CD14-positive monocyte (primary cell): ENCODE results near the gene ARID3A. TPM values are rescaled to one million over a fixed set of nuclear protein-coding genes. Genes with fewer than 3 reads are reported as not detected.

ENCODE experiments used
- DNase-seq, 3 donors: peaks; one replicate each; pipeline ENCODE4 v3.0.0-alpha.2; 2011 to 2022
- H2AFZ ChIP-seq: 2 replicates; pipeline ENCODE4 v1.6.0; 2012; ENCODE audit warnings: mild to moderate bottlenecking, low read depth, low read length, inconsistent platforms; ENCODE audit not compliant: insufficient read depth, poor library complexity, severe bottlenecking
- H3K27ac ChIP-seq, 2 donors: 1 replicate in 1 of 2; 2 replicates in 1 of 2; pipeline ENCODE4 v1.5.1; 2012 to 2013; ENCODE audit warnings: low read length in 2 of 2, control low read depth in 1 of 2, inconsistent platforms in 1 of 2, low read depth in 1 of 2, mild to moderate bottlenecking in 1 of 2
- H3K27me3 ChIP-seq, 2 donors: one replicate each; pipeline versions ENCODE4 v1.6.0 to v1.6.1; 2011 to 2013; ENCODE audit warnings: low read length in 2 of 2; ENCODE audit not compliant: control insufficient read depth in 2 of 2, insufficient read depth in 2 of 2
- H3K36me3 ChIP-seq, 2 donors: replicated peaks in 1 of 2; 1 replicate in 1 of 2; 2 replicates in 1 of 2; pipeline versions ENCODE4 v1.5.1 to v1.6.1; 2012 to 2013; ENCODE audit warnings: low read length in 2 of 2, control low read depth in 1 of 2, inconsistent platforms in 1 of 2, mild to moderate bottlenecking in 1 of 2; ENCODE audit not compliant: insufficient read depth in 2 of 2, control insufficient read depth in 1 of 2
- H3K4me1 ChIP-seq, 2 donors: 1 replicate in 1 of 2; 2 replicates in 1 of 2; pipeline versions ENCODE4 v1.5.1 to v1.6.1; 2012 to 2013; ENCODE audit warnings: low read length in 2 of 2, control low read depth in 1 of 2, inconsistent platforms in 1 of 2, mild to moderate bottlenecking in 1 of 2, moderate library complexity in 1 of 2; ENCODE audit not compliant: insufficient read depth in 2 of 2, control insufficient read depth in 1 of 2
- H3K4me2 ChIP-seq: replicated peaks from 2 replicates; pipeline ENCODE3; 2012; ENCODE audit warnings: low read length, moderate library complexity, mild to moderate bottlenecking; ENCODE audit not compliant: poor library complexity, severe bottlenecking; ENCODE audit errors: extremely low read depth
- H3K4me3 ChIP-seq, 3 experiments: fragments of 200-600 bp in 1 of 3; sonication (generic) in 1 of 3; replicated peaks in 1 of 3; 1 replicate in 2 of 3; 2 replicates in 1 of 3; pipeline ENCODE4 v1.5.1; 2011 to 2013; ENCODE audit warnings: low read length in 3 of 3, mild to moderate bottlenecking in 3 of 3, control low read depth in 2 of 3, low read depth in 2 of 3, inconsistent platforms in 1 of 3, moderate library complexity in 1 of 3
- H3K79me2 ChIP-seq: 2 replicates; pipeline ENCODE4 v1.6.0; 2012; ENCODE audit warnings: mild to moderate bottlenecking, control low read depth, inconsistent platforms, low read length, moderate library complexity; ENCODE audit not compliant: insufficient read depth
- H3K9ac ChIP-seq: 2 replicates; pipeline ENCODE4 v1.6.0; 2017; ENCODE audit warnings: low read length, mild to moderate bottlenecking; ENCODE audit not compliant: insufficient read depth, poor library complexity, severe bottlenecking
- H3K9me3 ChIP-seq, 2 donors: replicated peaks in 1 of 2; 1 replicate in 1 of 2; 2 replicates in 1 of 2; pipeline versions ENCODE4 v1.5.1 to v1.6.1; 2012 to 2013; ENCODE audit warnings: low read length in 2 of 2, control low read depth in 1 of 2; ENCODE audit not compliant: control insufficient read depth in 1 of 2, insufficient read depth in 1 of 2
- H4K20me1 ChIP-seq: 2 replicates; pipeline ENCODE4 v1.6.0; 2012; ENCODE audit warnings: mild to moderate bottlenecking, low read length, control low read depth, moderate library complexity; ENCODE audit not compliant: insufficient read depth
- H3K27ac Mint-ChIP-seq, 7 donors: one replicate each; pipeline ENCODE4 v1.8.0; 2020; ENCODE audit warnings: mild to moderate bottlenecking in 7 of 7, mixed read lengths in 7 of 7, moderate library complexity in 6 of 7, inconsistent platforms in 2 of 7
- H3K27me3 Mint-ChIP-seq, 3 donors: one replicate each; pipeline ENCODE4 v1.8.0; 2021 to 2022; ENCODE audit warnings: low read depth in 3 of 3, mild to moderate bottlenecking in 3 of 3, mixed read lengths in 3 of 3, moderate library complexity in 3 of 3, inconsistent platforms in 1 of 3
- H3K36me3 Mint-ChIP-seq, 2 donors: one replicate each; pipeline ENCODE4 v1.8.0; 2020; ENCODE audit warnings: mixed read lengths in 2 of 2, inconsistent platforms in 1 of 2, mild to moderate bottlenecking in 1 of 2
- H3K4me1 Mint-ChIP-seq: one replicate; pipeline ENCODE4 v1.8.0; 2020; ENCODE audit warnings: mild to moderate bottlenecking, mixed read lengths
- H3K4me3 Mint-ChIP-seq, 2 donors: one replicate each; pipeline ENCODE4 v1.8.0; 2020; ENCODE audit warnings: mild to moderate bottlenecking in 2 of 2, mixed read lengths in 2 of 2, moderate library complexity in 1 of 2
- H3K9me3 Mint-ChIP-seq, 7 donors: one replicate each; pipeline ENCODE4 v1.8.0; 2020 to 2022; ENCODE audit warnings: mixed read lengths in 7 of 7, mild to moderate bottlenecking in 6 of 7, moderate library complexity in 6 of 7, inconsistent platforms in 2 of 7
- WGBS: methylation state at CpG from one replicate; pipeline ENCODE4 v1.1.5; 2013; ENCODE audit warnings: missing lambda C conversion rate; ENCODE audit not compliant: insufficient coverage; 5-methylcytosine and 5-hydroxymethylcytosine counted together
- intact Hi-C, 2 donors: fragments of 100-400 bp; cut with micrococcal nuclease; formaldehyde crosslinking; loops; one replicate each; pipeline versions ENCODE4 v1.15.0 to v1.15.1; 2023
- polyA plus RNA-seq, 3 donors: library from polyadenylated mRNA; depleted of rRNA in 1 of 3; unstranded in 2 of 3; stranded (reverse) in 1 of 3; fragments of 300-500 nt in 2 of 3; fragments of >200 nt in 1 of 3; fragmentation: Illumina TruSeq in 2 of 3; gene quantifications; 1 replicate in 2 of 3; 2 replicates in 1 of 3; pipeline ENCODE4 v1.2.3, GENCODE V29; 2012 to 2021
- TF ChIP-seq, protein P1 (sequence below): fragments of 200-600 bp; IDR thresholded peaks from one replicate; pipeline ENCODE4 v1.8.0; 2022; ENCODE audit warnings: antibody characterized with exemption, mild to moderate bottlenecking

ARID3A gene
- polyA plus RNA-seq, 3 donors = 2.1 to 41.6 (median 3.2) TPM

DNA sequence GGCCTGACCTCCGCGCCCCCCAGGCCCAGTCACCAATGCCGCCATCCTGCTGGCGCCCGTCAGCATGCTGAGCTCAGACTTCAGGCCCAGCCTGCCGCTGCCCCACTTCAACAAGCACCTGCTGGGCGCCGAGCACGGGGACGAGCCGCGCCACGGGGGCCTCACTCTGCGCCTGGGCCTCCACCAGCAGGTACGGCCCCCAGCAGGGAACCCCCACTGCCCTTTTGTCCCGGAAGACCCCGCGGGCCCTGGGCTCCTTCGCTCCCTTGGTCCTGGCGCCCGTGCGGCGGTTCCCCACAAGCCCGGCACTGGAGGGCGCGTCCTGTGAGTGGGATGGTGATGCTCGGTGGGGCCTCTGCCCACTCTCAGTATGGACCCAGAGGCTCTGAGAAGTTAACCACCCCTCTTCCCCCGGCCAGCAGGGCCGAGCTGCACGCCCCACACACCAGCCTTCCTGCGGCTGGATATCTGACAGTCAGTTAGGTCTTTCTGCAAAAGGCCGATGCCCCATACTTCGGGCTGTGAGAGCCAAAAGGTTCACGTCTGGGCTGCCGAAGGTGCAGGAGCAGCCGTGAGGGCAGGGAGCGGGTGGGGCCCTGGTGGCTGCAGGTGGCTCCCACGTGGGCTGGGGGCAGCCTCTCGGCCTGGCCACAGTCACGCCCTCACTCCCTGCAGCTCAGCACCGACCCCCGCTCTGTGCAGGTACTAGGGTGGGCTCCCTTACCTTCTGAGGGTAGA, 66.3 kb downstream of the ARID3A start:
- no peak overlapping the region for H3K4me3 Mint-ChIP-seq
- peaks cover 19 to 26% (median 21%) of the 10 kb centered on the region in 3 donors for H3K27me3 Mint-ChIP-seq
- Histone ChIP-seq H3K4me1 (peaks cover 7% of the 10 kb centered on the region in 2 donors), H4K20me1 (peaks cover 13% of the 10 kb centered on the region), H3K79me2 (no peaks in the 10 kb centered on the region), H3K4me3 (no peak overlapping the region), H3K27ac (no peak overlapping the region), H3K9me3 (peaks cover 0 to 4% of the 10 kb centered on the region in 2 donors), H2AFZ (no peak overlapping the region), H3K36me3 (peaks cover 15 to 18% of the 10 kb centered on the region in 2 donors), H3K9ac (no peak overlapping the region), H3K27me3 (peaks cover 3 to 22% of the 10 kb centered on the region in 2 donors), H3K4me2 (no peak overlapping the region)
- H3K27ac Mint-ChIP-seq = no peak overlapping the region
- WGBS = 96% methylated on average over 28 of the region's 42 CpGs
- TF ChIP-seq, protein P1, sequence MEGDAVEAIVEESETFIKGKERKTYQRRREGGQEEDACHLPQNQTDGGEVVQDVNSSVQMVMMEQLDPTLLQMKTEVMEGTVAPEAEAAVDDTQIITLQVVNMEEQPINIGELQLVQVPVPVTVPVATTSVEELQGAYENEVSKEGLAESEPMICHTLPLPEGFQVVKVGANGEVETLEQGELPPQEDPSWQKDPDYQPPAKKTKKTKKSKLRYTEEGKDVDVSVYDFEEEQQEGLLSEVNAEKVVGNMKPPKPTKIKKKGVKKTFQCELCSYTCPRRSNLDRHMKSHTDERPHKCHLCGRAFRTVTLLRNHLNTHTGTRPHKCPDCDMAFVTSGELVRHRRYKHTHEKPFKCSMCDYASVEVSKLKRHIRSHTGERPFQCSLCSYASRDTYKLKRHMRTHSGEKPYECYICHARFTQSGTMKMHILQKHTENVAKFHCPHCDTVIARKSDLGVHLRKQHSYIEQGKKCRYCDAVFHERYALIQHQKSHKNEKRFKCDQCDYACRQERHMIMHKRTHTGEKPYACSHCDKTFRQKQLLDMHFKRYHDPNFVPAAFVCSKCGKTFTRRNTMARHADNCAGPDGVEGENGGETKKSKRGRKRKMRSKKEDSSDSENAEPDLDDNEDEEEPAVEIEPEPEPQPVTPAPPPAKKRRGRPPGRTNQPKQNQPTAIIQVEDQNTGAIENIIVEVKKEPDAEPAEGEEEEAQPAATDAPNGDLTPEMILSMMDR = no peak
- peaks cover 0 to 13% (median 0%) of the 10 kb centered on the region in 7 donors for H3K9me3 Mint-ChIP-seq
- intact Hi-C loops = no loop called here
- peaks cover 6% of the 10 kb centered on the region for H3K4me1 Mint-ChIP-seq
- peaks cover 15 to 34% of the 10 kb centered on the region in 2 donors for H3K36me3 Mint-ChIP-seq
- DNase-seq = no peak

DNA sequence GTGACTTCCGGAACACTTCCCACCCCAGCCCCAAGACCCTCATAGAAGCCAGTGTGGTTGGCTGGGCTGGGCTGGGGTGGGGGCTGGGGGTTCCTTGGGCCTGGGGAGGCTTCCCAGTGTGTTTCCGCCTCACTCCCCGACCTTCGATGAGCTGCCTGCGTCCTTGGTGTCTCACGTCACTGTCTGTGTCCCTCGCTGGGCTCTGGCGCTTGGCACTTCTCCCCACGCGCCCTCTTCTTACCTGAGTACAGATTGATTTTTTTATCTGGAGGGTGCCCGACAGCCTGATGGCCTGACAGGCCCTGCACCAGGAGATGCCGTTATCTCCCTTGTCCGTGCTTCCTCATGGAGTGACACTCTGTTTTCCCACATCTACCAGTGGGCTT, 66.8 kb downstream of the ARID3A start:
- Mint-ChIP-seq H3K4me1 (peaks cover 6% of the 10 kb centered on the region), H3K36me3 (peaks cover 14 to 29% of the 10 kb centered on the region in 2 donors), H3K4me3 (no peak overlapping the region), H3K27ac (no peak overlapping the region), H3K27me3 (peaks cover 25 to 31% (median 26%) of the 10 kb centered on the region in 3 donors), H3K9me3 (peaks cover 0 to 13% (median 2%) of the 10 kb centered on the region in 7 donors)
- Histone ChIP-seq H3K9ac (no peak overlapping the region), H3K9me3 (peaks cover 0 to 4% of the 10 kb centered on the region in 2 donors), H3K36me3 (peaks cover 15 to 18% of the 10 kb centered on the region in 2 donors), H3K4me2 (no peak overlapping the region), H3K4me1 (peaks cover 7% of the 10 kb centered on the region in 2 donors), H3K4me3 (no peak overlapping the region), H3K79me2 (no peaks in the 10 kb centered on the region), H4K20me1 (peaks cover 13% of the 10 kb centered on the region), H3K27ac (no peak overlapping the region), H2AFZ (no peak overlapping the region), H3K27me3 (peaks cover 3 to 27% of the 10 kb centered on the region in 2 donors)
- intact Hi-C loops = no loop called here
- TF ChIP-seq, protein P1 = no peak
- 97% methylated on average over 12 of the region's 13 CpGs for WGBS
- no peak for DNase-seq
